HL-60 (cell line): ENCODE data around the gene LRRIQ1.

Experiments used
- DNase-seq, 2 experiments: peaks; one replicate each; pipeline ENCODE4 v3.0.0-alpha.2; 2010 to 2020; ENCODE audit warnings: low read depth in 1 of 2, low spot score in 1 of 2
- H3K27ac ChIP-seq: fragments of 250-450 bp; sonication (Bioruptor Pico); replicated peaks from 2 replicates; pipeline ENCODE4 v1.5.1; 2020; ENCODE audit warnings: mild to moderate bottlenecking, moderate library complexity
- H3K27me3 ChIP-seq: fragments of 250-450 bp; sonication (Bioruptor Pico); 2 replicates; pipeline ENCODE4 v1.5.1; 2021; ENCODE audit warnings: mild to moderate bottlenecking, moderate library complexity; ENCODE audit not compliant: insufficient read depth, poor library complexity, severe bottlenecking
- H3K4me3 ChIP-seq: replicated peaks from 2 replicates; pipeline ENCODE4 v1.5.1; 2011; ENCODE audit warnings: mild to moderate bottlenecking, control low read depth, low read length; ENCODE audit not compliant: insufficient read depth
- GABPA ChIP-seq: IDR thresholded peaks from 2 replicates; pipeline ENCODE4 v1.6.1; 2012; ENCODE audit warnings: low read depth
- POLR2AphosphoS5 ChIP-seq: IDR thresholded peaks from 2 replicates; pipeline ENCODE4 v1.6.1; 2012; ENCODE audit warnings: low read depth
- SPI1 ChIP-seq: IDR thresholded peaks from 2 replicates; pipeline ENCODE4 v1.6.1; 2012; ENCODE audit warnings: low read depth, mild to moderate bottlenecking, borderline replicate concordance
- TF ChIP-seq, protein P1 (sequence below): IDR thresholded peaks from one replicate; pipeline ENCODE4 v1.5.1; 2011; ENCODE audit warnings: low read length, control low read depth, inconsistent platforms; ENCODE audit not compliant: insufficient read depth
- TF ChIP-seq, protein P2 (sequence below): IDR thresholded peaks from 2 replicates; pipeline ENCODE4 v1.6.1; 2012; ENCODE audit warnings: low read depth; ENCODE audit not compliant: insufficient replicate concordance

LRRIQ1 gene

DNA sequence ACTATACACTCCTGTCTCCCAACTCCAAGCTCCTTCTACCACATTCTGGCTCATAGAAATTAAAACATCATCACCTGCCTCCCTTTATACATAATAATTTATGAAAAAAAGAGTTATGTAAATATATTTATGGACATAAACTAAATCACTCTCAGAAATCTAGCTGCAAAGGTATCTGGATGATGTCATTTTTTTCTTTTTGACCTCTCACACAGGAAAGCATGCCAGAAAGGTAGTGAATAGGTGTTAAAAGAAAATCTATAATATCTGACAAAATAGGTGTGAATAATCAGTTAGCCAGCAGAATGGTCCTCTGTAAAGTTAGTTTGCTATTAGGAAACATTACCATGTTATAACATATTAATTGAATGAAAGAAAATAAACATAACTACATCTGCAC is 7.7 kb downstream of the LRRIQ1 start:
- DNase-seq, result no peak
- no peaks in the 10 kb centered on the region for H3K27me3 ChIP-seq
- no peak overlapping the region for H3K27ac ChIP-seq
- TF ChIP-seq POLR2AphosphoS5, result no peak
- no peak for TF ChIP-seq SPI1
- TF ChIP-seq, protein P1, sequence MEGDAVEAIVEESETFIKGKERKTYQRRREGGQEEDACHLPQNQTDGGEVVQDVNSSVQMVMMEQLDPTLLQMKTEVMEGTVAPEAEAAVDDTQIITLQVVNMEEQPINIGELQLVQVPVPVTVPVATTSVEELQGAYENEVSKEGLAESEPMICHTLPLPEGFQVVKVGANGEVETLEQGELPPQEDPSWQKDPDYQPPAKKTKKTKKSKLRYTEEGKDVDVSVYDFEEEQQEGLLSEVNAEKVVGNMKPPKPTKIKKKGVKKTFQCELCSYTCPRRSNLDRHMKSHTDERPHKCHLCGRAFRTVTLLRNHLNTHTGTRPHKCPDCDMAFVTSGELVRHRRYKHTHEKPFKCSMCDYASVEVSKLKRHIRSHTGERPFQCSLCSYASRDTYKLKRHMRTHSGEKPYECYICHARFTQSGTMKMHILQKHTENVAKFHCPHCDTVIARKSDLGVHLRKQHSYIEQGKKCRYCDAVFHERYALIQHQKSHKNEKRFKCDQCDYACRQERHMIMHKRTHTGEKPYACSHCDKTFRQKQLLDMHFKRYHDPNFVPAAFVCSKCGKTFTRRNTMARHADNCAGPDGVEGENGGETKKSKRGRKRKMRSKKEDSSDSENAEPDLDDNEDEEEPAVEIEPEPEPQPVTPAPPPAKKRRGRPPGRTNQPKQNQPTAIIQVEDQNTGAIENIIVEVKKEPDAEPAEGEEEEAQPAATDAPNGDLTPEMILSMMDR, result no peak
- TF ChIP-seq, protein P2, sequence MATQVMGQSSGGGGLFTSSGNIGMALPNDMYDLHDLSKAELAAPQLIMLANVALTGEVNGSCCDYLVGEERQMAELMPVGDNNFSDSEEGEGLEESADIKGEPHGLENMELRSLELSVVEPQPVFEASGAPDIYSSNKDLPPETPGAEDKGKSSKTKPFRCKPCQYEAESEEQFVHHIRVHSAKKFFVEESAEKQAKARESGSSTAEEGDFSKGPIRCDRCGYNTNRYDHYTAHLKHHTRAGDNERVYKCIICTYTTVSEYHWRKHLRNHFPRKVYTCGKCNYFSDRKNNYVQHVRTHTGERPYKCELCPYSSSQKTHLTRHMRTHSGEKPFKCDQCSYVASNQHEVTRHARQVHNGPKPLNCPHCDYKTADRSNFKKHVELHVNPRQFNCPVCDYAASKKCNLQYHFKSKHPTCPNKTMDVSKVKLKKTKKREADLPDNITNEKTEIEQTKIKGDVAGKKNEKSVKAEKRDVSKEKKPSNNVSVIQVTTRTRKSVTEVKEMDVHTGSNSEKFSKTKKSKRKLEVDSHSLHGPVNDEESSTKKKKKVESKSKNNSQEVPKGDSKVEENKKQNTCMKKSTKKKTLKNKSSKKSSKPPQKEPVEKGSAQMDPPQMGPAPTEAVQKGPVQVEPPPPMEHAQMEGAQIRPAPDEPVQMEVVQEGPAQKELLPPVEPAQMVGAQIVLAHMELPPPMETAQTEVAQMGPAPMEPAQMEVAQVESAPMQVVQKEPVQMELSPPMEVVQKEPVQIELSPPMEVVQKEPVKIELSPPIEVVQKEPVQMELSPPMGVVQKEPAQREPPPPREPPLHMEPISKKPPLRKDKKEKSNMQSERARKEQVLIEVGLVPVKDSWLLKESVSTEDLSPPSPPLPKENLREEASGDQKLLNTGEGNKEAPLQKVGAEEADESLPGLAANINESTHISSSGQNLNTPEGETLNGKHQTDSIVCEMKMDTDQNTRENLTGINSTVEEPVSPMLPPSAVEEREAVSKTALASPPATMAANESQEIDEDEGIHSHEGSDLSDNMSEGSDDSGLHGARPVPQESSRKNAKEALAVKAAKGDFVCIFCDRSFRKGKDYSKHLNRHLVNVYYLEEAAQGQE, result no peak
- TF ChIP-seq GABPA, result no peak
- no peak overlapping the region for H3K4me3 ChIP-seq

DNA sequence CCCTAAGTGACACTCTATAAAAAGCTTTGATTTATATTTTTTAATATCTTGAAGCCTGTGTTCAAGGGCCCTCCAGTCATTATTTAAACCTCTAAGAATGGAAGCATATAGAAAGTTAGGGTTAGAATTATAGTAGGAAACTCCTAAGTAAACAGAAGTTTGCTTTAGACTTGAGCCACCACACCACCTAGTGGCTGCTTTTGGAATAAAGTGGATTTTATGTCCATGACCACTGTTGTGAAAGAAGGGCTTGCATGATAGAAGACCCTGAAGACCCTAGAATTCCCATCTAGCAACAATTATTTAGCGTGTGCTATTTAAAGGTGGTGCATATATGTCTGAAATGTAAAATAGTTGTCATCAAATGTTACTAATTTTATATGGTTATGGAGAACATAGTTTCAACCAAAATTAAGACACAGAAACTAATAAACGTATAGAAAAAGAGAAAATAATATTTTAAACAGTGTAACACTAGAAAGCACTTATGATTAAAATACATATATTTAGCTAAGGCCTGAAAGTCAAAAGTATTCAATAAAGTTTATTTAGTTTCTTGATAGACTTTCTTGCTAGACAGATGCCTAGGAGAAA is 21.3 kb downstream of the LRRIQ1 start:
- peak in 1 of 2 experiments; percentile 23 for DNase-seq
- TF ChIP-seq POLR2AphosphoS5, result no peak
- TF ChIP-seq, protein P1, result peak; percentile 60
- H3K27ac ChIP-seq, result no peak overlapping the region
- H3K4me3 ChIP-seq, result no peak overlapping the region
- peaks cover 2% of the 10 kb centered on the region for H3K27me3 ChIP-seq

DNA sequence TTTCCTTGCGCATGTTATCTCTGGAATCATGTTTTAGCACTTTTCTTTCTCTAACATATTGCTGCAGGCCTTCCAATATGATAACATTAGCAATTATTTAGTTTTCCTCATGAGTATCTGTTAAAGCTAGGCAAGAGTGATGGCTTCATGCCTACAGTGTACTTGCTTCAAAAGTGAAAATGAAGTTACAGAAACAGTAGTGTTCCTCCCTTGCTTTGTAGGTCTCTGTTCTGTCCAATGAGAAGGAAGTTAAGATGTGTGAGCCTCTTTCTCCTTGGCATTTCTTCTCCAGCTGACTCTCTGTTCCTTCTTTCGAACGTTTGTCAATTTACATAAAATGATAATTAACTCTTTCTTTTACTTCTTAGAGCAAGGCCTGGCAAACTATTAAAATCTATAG is 22.2 kb downstream of the LRRIQ1 start:
- DNase-seq, result no peak
- Histone ChIP-seq H3K4me3 (no peak overlapping the region), H3K27ac (no peak overlapping the region), H3K27me3 (peaks cover 2% of the 10 kb centered on the region)
- TF ChIP-seq, protein P1, result no peak
- no peak for TF ChIP-seq POLR2AphosphoS5
- no peak for TF ChIP-seq SPI1
- TF ChIP-seq GABPA, result no peak
- TF ChIP-seq, protein P2, result no peak

DNA sequence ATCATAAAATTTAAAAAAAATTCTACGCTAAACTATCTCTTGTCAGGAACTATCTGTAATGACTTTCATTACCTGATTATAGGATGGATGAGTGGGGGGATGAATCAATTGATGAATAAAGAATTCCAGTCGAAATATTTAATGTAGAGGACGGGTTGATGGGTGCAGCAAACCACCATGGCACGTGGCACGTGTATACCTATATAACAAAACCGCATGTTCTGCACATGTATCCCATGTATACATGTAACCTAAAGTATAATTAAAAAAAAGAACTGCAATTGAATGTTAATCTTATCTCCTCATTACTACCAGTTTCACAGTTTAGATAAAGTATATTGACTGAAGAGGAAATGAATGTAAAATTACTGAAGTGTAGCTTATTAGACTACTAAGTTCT is 23.4 kb downstream of the LRRIQ1 start:
- DNase-seq, result no peak
- Histone ChIP-seq H3K27me3 (no peaks in the 10 kb centered on the region), H3K27ac (no peak overlapping the region), H3K4me3 (no peak overlapping the region)
- TF ChIP-seq, protein P1, result no peak
- TF ChIP-seq GABPA (no peak), SPI1 (no peak), POLR2AphosphoS5 (no peak)
- TF ChIP-seq, protein P2, result no peak
